ENCODE results near the gene RPS29.

RPS29 gene

DNA sequence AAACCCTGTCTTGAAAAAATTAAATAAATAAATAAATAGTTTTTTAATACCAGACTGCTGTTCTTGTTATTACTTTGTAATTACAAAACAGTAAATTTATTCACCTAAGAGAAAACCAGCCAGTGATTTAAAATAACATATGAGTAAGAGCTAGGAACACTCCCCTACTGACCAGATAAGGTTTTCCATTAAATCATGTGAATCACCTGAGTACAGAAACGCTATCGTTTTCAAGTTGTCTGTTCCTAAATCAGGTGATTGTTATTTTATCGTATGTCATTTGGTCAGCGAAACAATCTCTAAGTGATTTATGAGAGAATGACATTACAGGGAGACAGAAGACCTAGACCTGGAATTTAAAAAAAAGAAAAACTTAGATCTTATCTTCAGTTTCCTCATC lies 47.3 kb downstream of the RPS29 start:
- no peak overlapping the region for H3K27ac Mint-ChIP-seq
- TF ChIP-seq CTCF (IDR thresholded peaks at IDR 0.05; ENCODE audit: unreplicated experiment in 3 of 3) = no peak
- peaks cover 5% of the 10 kb centered on the region for H3K27me3 Mint-ChIP-seq (ENCODE audit: low read depth)
- no peaks in the 10 kb centered on the region for H3K4me1 Mint-ChIP-seq
- no peak overlapping the region for H3K4me3 Mint-ChIP-seq
- peaks cover 34% of the 10 kb centered on the region for H3K36me3 Mint-ChIP-seq (ENCODE audit: low read depth)
- peaks cover 21% of the 10 kb centered on the region for H3K9me3 Mint-ChIP-seq
